DOHH2 (cell line): ENCODE measurements around the gene ASIC1.

Experiments used
- CTCF ChIP-seq: fragments of 200-600 bp; sonication (generic); IDR thresholded peaks from one replicate; pipeline ENCODE4 v1.5.1; 2014; ENCODE audit warnings: antibody characterized with exemption, mild to moderate bottlenecking, low read depth, low read length; ENCODE audit not compliant: poor library complexity, severe bottlenecking
- EZH2phosphoT487 ChIP-seq: fragments of 200-600 bp; sonication (generic); IDR thresholded peaks from 2 replicates; pipeline ENCODE4 v1.6.1; 2017; ENCODE audit warnings: borderline replicate concordance, mild to moderate bottlenecking, antibody characterized with exemption, low read length, moderate library complexity, mixed read lengths

GRCh38 chr12:50052544-50052943 lies 4.9 kb upstream of the ASIC1 start:
- TF ChIP-seq EZH2phosphoT487 (no peak), CTCF (no peak)
